ENCODE results near the gene ENPP6.
"Not testable (repeated sequence)": the region's sequence is repeated elsewhere in the genome, so short reads cannot be mapped to it uniquely, and the experiment has no call there.

The ENPP6 gene

GRCh38 chr4:184215709-184216328 is 1.9 kb downstream of the ENPP6 start:
- no peak for DNase-seq
- no peak for TF ChIP-seq GATA1 (IDR thresholded peaks at IDR 0.05; ENCODE audit: low read depth, low read length)
- TF ChIP-seq POLR2A (IDR thresholded peaks at IDR 0.05; ENCODE audit: low read length): no peak

GRCh38 chr4:184214931-184215330 is 2.7 kb downstream of the ENPP6 start:
- TF ChIP-seq POLR2A (IDR thresholded peaks at IDR 0.05; ENCODE audit: low read length) (no peak), GATA1 (IDR thresholded peaks at IDR 0.05; ENCODE audit: low read depth, low read length) (no peak)
- no peak for DNase-seq

DNA sequence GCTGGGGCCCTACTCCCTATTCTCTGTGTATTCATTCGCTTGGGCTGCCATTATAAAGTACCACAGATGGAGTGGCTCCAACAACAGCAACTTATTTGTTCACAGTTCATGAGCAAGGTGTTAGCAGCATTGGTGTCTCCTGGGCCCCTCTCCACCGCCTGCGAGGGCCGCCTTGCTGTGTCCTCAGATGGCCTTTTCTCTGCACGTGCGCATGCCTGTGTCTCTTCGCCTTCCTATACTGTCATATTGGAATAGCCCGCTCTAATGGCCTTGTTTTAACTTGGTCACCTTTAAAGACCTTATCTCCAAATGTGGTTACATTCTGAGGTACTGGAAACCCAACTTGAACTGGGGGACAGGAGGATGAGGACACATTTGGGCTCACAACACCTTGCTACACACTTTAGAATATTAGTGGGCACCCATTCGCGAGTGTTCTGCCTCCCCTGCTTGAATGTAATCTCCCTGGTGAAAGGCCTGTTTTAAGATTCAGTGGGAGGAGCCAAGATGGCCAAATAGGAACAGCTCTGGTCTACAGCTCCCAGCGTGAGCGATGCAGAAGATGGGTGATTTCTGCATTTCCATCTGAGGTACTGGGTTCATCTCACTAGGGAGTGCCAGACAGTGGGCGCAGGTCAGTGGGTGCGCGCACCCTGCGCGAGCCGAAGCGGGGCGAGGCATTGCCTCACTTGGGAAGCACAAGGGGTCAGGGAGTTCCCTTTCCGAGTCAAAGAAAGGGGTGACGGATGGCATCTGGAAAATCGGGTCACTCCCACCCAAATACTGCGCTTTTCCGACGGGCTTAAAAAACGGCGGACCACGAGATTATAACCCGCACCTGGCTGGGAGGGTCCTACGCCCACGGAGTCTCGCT is 9.7 kb downstream of the ENPP6 start:
- DNase-seq: not testable (repeated sequence)

- no peak for DNase-seq
- TF ChIP-seq GATA1 (IDR thresholded peaks at IDR 0.05; ENCODE audit: low read depth, low read length) (no peak), POLR2A (IDR thresholded peaks at IDR 0.05; ENCODE audit: low read length) (no peak)
Measured at GRCh38 chr4:184205243-184205642, 12.4 kb downstream of the ENPP6 start.

- no peak for TF ChIP-seq POLR2A (IDR thresholded peaks at IDR 0.05; ENCODE audit: low read length)
- TF ChIP-seq GATA1 (IDR thresholded peaks at IDR 0.05; ENCODE audit: low read depth, low read length): no peak
- no peak for DNase-seq
Measured at GRCh38 chr4:184203300-184203699, 14.4 kb downstream of the ENPP6 start.

DNA sequence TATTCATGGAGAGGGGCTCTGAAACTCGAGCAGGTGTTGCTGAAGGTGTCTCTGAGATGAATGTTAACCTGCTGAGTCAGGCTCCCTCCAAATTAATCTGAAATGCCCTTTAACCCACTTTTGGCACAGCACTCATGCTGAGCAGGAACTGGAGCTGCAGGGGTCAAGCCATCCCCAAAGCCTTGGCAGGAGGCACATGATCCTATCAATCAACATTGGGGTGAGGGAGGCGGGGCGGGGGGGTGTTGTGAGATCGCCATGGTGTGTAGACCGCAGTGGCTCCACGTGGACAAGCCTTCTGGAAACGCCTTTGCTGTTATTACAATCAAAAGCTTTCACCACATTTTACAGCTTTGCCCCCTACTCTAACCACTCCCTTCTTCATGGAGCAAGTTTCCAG is 16.5 kb downstream of the ENPP6 start:
- no peak for DNase-seq
- TF ChIP-seq POLR2A (IDR thresholded peaks at IDR 0.05; ENCODE audit: low read length) (no peak), GATA1 (IDR thresholded peaks at IDR 0.05; ENCODE audit: low read depth, low read length) (no peak)

DNA sequence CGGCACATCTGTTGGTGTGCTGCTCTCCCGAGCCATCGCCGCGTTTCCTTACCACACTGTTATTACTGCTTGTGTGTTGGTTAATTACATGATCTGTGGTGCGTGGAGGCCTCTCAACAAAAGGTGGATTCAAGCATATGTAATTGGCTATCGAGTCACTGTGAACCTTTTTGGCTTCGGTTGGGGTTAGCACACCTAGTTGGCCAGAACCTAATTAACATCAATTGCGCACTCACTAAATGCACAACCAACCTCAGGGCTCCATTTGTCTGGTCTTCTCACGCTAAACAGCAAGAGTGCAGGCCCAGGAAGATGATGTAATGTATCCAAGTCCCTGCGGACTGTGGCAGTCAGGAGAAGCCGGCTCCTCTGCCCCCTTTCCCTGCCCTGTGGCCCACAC is 17.4 kb downstream of the ENPP6 start:
- no peak for DNase-seq
- TF ChIP-seq POLR2A (IDR thresholded peaks at IDR 0.05; ENCODE audit: low read length) (no peak), GATA1 (IDR thresholded peaks at IDR 0.05; ENCODE audit: low read depth, low read length) (no peak)

DNA sequence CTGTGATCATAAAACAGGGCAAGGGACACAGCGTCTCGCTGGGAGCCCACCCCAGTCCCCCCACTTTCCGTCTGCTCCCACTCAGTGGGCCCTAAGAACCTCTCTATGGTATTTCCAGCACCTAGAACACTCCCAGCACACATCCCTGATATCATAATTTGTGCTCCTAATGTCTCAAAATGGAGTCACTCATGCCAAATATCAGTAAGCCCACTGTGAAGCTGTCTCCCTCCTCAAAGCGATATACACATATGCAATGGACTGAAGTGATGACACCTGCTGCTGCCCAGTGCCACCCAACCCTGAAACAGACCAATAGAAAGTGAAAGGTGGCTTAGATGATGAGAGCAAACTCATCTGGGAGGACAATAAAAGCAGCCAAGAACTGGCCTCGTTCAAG is 17.9 kb downstream of the ENPP6 start:
- TF ChIP-seq POLR2A (IDR thresholded peaks at IDR 0.05; ENCODE audit: low read length): no peak
- TF ChIP-seq GATA1 (IDR thresholded peaks at IDR 0.05; ENCODE audit: low read depth, low read length): no peak
- no peak for DNase-seq

DNA sequence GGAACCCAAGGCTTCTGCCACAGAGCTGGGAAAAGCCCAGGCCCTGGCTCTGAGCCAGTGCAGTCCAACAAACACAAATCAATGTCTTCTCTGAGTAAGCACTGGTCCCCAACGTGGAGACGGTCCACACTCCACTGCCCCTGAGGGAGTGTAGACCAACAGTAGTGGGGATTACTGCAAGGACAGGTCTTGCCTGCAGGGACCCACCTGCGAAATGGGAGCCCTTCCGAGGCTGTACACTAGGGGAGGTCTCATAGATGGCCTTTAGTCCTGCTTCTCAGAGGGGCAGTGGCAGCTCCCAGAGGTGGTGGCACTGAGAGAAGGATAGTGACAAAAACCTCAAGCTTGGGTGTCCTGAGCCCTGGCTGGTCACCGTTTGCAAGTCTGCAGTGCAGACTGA is 19.5 kb downstream of the ENPP6 start:
- no peak for DNase-seq

GRCh38 chr4:184197536-184198082 is 20.1 kb downstream of the ENPP6 start:
- TF ChIP-seq POLR2A (IDR thresholded peaks at IDR 0.05; ENCODE audit: low read length) (no peak), GATA1 (IDR thresholded peaks at IDR 0.05; ENCODE audit: low read depth, low read length) (no peak)
- DNase-seq: no peak

More for the DNA sequence above, 19.5 kb downstream of the ENPP6 start:
- TF ChIP-seq POLR2A (IDR thresholded peaks at IDR 0.05; ENCODE audit: low read length): no peak
- no peak for TF ChIP-seq GATA1 (IDR thresholded peaks at IDR 0.05; ENCODE audit: low read depth, low read length)

- DNase-seq: no peak
- TF ChIP-seq POLR2A (IDR thresholded peaks at IDR 0.05; ENCODE audit: low read length) (no peak), GATA1 (IDR thresholded peaks at IDR 0.05; ENCODE audit: low read depth, low read length) (no peak)
Measured at GRCh38 chr4:184196730-184197385, 20.8 kb downstream of the ENPP6 start.

- no peak for DNase-seq
- TF ChIP-seq GATA1 (IDR thresholded peaks at IDR 0.05; ENCODE audit: low read depth, low read length): no peak
- no peak for TF ChIP-seq POLR2A (IDR thresholded peaks at IDR 0.05; ENCODE audit: low read length)
Measured at GRCh38 chr4:184193556-184194525, 23.8 kb downstream of the ENPP6 start.

DNA sequence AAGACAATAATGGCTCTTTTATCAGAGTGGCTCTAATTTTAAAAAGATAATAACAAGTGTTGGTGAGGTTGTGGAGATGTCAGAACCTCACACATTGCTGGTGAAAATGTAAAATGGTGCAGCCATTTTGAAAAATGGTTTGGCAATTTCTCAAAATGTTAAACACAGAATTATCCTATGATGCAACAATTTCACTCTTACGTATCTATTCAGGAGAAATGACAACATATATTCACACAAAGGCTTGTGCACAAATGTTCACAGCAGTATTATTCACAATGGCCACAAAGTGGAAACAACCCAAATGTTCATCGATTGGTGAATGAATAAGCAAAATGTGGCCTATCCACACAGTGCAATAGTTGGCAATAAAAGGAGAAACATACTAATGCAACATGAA is 24.7 kb downstream of the ENPP6 start:
- TF ChIP-seq GATA1 (IDR thresholded peaks at IDR 0.05; ENCODE audit: low read depth, low read length) (no peak), POLR2A (IDR thresholded peaks at IDR 0.05; ENCODE audit: low read length) (no peak)
- no peak for DNase-seq
